Measurements from ENCODE around the gene SPHK1.
A peak's percentile ranks its signal among the peaks of the same experiment; 100 is the strongest.

Gene SPHK1

DNA sequence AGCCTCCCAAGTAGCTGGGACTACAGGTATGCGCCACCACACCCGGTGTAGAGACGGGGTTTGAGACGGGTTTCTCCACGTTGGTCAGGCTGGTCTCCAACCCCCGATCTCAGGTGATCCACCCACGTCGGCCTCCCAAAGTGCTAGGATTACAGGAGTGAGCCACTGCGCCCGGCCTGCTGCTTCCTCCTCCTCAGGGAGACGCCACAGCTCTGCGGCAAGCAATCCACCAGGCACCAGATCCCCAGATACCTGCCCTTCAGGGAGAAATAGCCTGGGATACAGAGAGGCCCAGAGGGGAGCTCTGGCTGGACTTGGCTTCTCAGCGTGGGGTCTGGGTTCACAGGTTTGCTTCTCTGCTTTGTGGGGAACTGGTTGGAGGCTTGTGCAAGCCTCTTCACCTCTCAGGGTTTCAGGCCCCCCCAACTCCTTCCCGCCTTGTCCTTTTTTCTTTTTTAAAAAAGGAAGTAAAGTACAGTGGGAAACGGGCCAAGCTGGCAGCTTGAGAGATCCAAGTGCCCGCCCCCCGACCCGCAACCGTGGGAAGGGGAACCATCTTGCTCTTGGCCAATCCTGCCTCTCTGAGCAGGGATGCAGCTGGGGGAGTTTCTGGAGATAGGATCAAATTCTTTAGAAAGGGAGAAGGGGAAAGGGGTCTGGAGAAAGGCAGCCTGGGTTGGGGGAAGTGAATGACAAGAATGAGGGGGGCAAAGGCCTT lies 2.6 kb upstream of the SPHK1 start:
- H3K4me3 ChIP-seq (ENCODE audit: low read depth, low read length), result peak overlapping the region; percentile 76
- CTCF ChIA-PET, result interaction anchor here (1.8 to 32.3 kb wide), 5 partner anchors 16 to 79 kb away, joined by 5 to 851 read pairs (median 186); partner anchors contain the start of genes PRPSAP1, QRICH2 and UBE2O
- POLR2A ChIA-PET, result interaction anchor here (1.1 to 6.0 kb wide), 4 partner anchors 8 to 29 kb away, joined by 3 to 47 read pairs (median 20); partner anchors contain the start of gene PRPSAP1

DNA sequence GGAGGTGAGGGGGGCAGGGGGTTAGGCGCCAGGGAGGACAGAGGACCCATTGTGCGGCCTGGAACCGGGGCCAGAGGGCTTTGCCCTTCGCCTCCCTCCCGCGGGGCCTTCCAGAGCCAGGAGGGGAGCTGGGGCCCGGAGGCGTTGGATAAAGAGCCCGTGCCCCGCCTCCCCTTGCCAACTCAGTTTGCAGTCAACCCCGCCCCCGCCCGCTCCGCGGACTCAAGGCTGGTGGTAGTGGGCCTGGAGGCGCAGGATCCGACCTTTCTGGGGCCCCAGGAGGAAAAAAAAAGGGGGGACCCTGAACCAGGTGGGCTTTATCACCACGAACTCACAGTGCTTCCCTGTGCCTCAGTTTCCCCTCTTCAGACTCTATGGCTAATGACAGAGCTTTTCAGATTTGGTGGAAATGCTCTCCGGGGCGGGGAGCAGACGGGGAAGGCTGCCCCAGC lies 2.0 kb upstream of the SPHK1 start:
- TF ChIP-seq, protein P1, sequence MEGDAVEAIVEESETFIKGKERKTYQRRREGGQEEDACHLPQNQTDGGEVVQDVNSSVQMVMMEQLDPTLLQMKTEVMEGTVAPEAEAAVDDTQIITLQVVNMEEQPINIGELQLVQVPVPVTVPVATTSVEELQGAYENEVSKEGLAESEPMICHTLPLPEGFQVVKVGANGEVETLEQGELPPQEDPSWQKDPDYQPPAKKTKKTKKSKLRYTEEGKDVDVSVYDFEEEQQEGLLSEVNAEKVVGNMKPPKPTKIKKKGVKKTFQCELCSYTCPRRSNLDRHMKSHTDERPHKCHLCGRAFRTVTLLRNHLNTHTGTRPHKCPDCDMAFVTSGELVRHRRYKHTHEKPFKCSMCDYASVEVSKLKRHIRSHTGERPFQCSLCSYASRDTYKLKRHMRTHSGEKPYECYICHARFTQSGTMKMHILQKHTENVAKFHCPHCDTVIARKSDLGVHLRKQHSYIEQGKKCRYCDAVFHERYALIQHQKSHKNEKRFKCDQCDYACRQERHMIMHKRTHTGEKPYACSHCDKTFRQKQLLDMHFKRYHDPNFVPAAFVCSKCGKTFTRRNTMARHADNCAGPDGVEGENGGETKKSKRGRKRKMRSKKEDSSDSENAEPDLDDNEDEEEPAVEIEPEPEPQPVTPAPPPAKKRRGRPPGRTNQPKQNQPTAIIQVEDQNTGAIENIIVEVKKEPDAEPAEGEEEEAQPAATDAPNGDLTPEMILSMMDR (IDR thresholded peaks at IDR 0.05; ENCODE audit: insufficient read depth, low read length, missing control alignments), result no peak
- H3K4me3 ChIP-seq (ENCODE audit: low read depth, low read length), result peak overlapping the region; percentile 76
- DNase-seq (ENCODE audit: low read depth, low spot score), result no peak
- ChIA-PET CTCF (interaction anchor here (1.8 to 32.3 kb wide), 5 partner anchors 17 to 79 kb away, joined by 5 to 851 read pairs (median 186); partner anchors contain the start of genes PRPSAP1, QRICH2 and UBE2O), POLR2A (interaction anchor here (0.6 to 6.0 kb wide), 4 partner anchors 9 to 351 kb away, joined by 4 to 47 read pairs (median 20); partner anchors contain the start of gene PRPSAP1)

More for the DNA sequence above, 2.6 kb upstream of the SPHK1 start:
- TF ChIP-seq, protein P1 (IDR thresholded peaks at IDR 0.05; ENCODE audit: insufficient read depth, low read length, missing control alignments), result no peak
- DNase-seq (ENCODE audit: low read depth, low spot score), result no peak

GRCh38 chr17:76382803-76383545 lies 1.4 kb upstream of the SPHK1 start:
- ChIA-PET POLR2A (interaction anchor here (0.6 to 6.0 kb wide), 4 partner anchors 10 to 352 kb away, joined by 4 to 47 read pairs (median 20); partner anchors contain the start of gene PRPSAP1), CTCF (interaction anchor here (0.7 to 32.3 kb wide), 7 partner anchors 17 to 102 kb away, joined by 3 to 851 read pairs (median 74); partner anchors contain the start of genes PRPSAP1, QRICH2 and UBE2O)
- TF ChIP-seq, protein P1 (IDR thresholded peaks at IDR 0.05; ENCODE audit: insufficient read depth, low read length, missing control alignments), result no peak
- H3K4me3 ChIP-seq (ENCODE audit: low read depth, low read length), result peak overlapping the region; percentile 76
- no peak for DNase-seq (ENCODE audit: low read depth, low spot score)

- DNase-seq (ENCODE audit: low read depth, low spot score), result no peak
- ChIA-PET CTCF (interaction anchor here (0.6 to 32.3 kb wide), 14 partner anchors 10 to 479 kb away, joined by 3 to 851 read pairs (median 17); partner anchors contain the start of genes MRPL38, PRPSAP1 and QRICH2), POLR2A (interaction anchor here (1.4 to 6.0 kb wide), 3 partner anchors 10 to 31 kb away, joined by 4 to 47 read pairs (median 37); partner anchors contain the start of gene PRPSAP1)
- H3K4me3 ChIP-seq (ENCODE audit: low read depth, low read length), result peak overlapping the region; percentile 76
- TF ChIP-seq, protein P1 (IDR thresholded peaks at IDR 0.05; ENCODE audit: insufficient read depth, low read length, missing control alignments), result peak; percentile 30
Observed at GRCh38 chr17:76383546-76384221, 725 bp upstream of the SPHK1 start.

GRCh38 chr17:76384987-76385891 lies 830 bp downstream of the SPHK1 start:
- peak overlapping the region; percentile 76 for H3K4me3 ChIP-seq (ENCODE audit: low read depth, low read length)
- ChIA-PET POLR2A (interaction anchor here (1.3 to 6.0 kb wide), 4 partner anchors 12 to 33 kb away, joined by 5 to 47 read pairs (median 22); partner anchors contain the start of gene PRPSAP1), CTCF (interaction anchor here (0.7 to 32.3 kb wide), 33 partner anchors 9 to 480 kb away, joined by 3 to 851 read pairs (median 6); partner anchors contain the start of genes MRPL38, PRPSAP1 and QRICH2)
- TF ChIP-seq, protein P1 (IDR thresholded peaks at IDR 0.05; ENCODE audit: insufficient read depth, low read length, missing control alignments), result no peak
- no peak for DNase-seq (ENCODE audit: low read depth, low spot score)

Measured in AG04449 (cell line).